K562 (cell line): ENCODE data around the gene RING1. TPM values are rescaled to one million over a fixed set of nuclear protein-coding genes. Genes with fewer than 3 reads are reported as not detected.

Experiments
- ATF1 ChIP-seq, 2 experiments: fragments of 450-650 bp in 1 of 2; IDR thresholded peaks; 2 replicates each; pipeline ENCODE4 v1.6.1; 2016; ENCODE audit warnings: missing compliant biosample characterization in 1 of 2, missing genetic modification characterization in 1 of 2
- ATF3 ChIP-seq, 2 experiments: fragments of 450-650 bp in 1 of 2; sonication (generic) in 1 of 2; formaldehyde crosslinking in 1 of 2; IDR thresholded peaks in 1 of 2; conservative IDR thresholded peaks in 1 of 2; 2 replicates each; pipeline versions ENCODE4 v1.6.1 to v1.8.1; 2016 to 2023; ENCODE audit warnings: mild to moderate bottlenecking in 2 of 2, moderate library complexity in 2 of 2, inconsistent platforms in 1 of 2, missing genetic modification reagents in 1 of 2
- BMI1 ChIP-seq: fragments of 150-350 bp; IDR thresholded peaks from 2 replicates; pipeline ENCODE4 v1.6.1; 2014; ENCODE audit warnings: low read length
- CBFA2T2 ChIP-seq: fragments of 450-650 bp; conservative IDR thresholded peaks from 2 replicates; pipeline ENCODE4 v1.6.1; 2017; ENCODE audit warnings: mild to moderate bottlenecking
- CBFA2T3 ChIP-seq: fragments of 450-650 bp; IDR thresholded peaks from 2 replicates; pipeline ENCODE4 v1.6.1; 2017
- HINFP ChIP-seq: fragments of 450-650 bp; conservative IDR thresholded peaks from 2 replicates; pipeline ENCODE4 v1.6.1; 2016; ENCODE audit warnings: missing genetic modification characterization, low read depth, mild to moderate bottlenecking, control low read depth, missing compliant biosample characterization
- HNRNPLL ChIP-seq: fragments of 200-400 bp; formaldehyde crosslinking; IDR thresholded peaks from 2 replicates; pipeline ENCODE4 v1.6.1; 2017; ENCODE audit warnings: low read length, low read depth, mild to moderate bottlenecking; ENCODE audit not compliant: poor library complexity, severe bottlenecking
- KLF16 ChIP-seq: IDR thresholded peaks from 2 replicates; pipeline ENCODE4 v1.6.1; 2016; ENCODE audit warnings: antibody characterized with exemption
- NFIX ChIP-seq: fragments of 250-450 bp; sonication (Bioruptor Pico); IDR thresholded peaks from 2 replicates; pipeline ENCODE4 v1.4.0; 2020; ENCODE audit warnings: low read depth, mild to moderate bottlenecking, moderate library complexity
- TFE3 ChIP-seq: fragments of 450-650 bp; formaldehyde crosslinking; IDR thresholded peaks from 2 replicates; pipeline ENCODE4 v1.4.0; 2020; ENCODE audit warnings: mild to moderate bottlenecking, mixed read lengths
- ZNF518B ChIP-seq: fragments of 250-450 bp; sonication (Bioruptor Pico); IDR thresholded peaks from 2 replicates; pipeline ENCODE4 v1.5.0; 2021; ENCODE audit warnings: mild to moderate bottlenecking, moderate library complexity
- ZNF668 ChIP-seq: fragments of 250-450 bp; sonication (Bioruptor Pico); IDR thresholded peaks from 2 replicates; pipeline ENCODE4 v1.8.0; 2022; ENCODE audit warnings: mild to moderate bottlenecking, inconsistent platforms
- polyA plus RNA-seq, 8 experiments: library from polyadenylated mRNA; depleted of rRNA in 4 of 8; stranded (reverse) in 5 of 8; unstranded in 3 of 8; fragments of >200 nt; fragmentation: Nextera tagmentation in 2 of 8; fragmentation: Illumina TruSeq in 1 of 8; extraction: Ambion mirVana in 2 of 8; extraction: Trizol in 1 of 8; gene quantifications; 2 replicates each; pipeline versions ENCODE4 v1.2.1 to v1.2.3, GENCODE V29; 2011 to 2014; ENCODE audit warnings: inconsistent platforms in 1 of 8, missing spikeins in 1 of 8
- total RNA-seq, 7 experiments: library from RNA; depleted of rRNA in 6 of 7; stranded (reverse); fragments of >200 nt in 6 of 7; fragmentation: Illumina TruSeq in 2 of 7; extraction: Trizol in 2 of 7; gene quantifications; 2 replicates each; pipeline versions ENCODE4 v1.2.1 to v1.2.3, GENCODE V29; 2011 to 2021; ENCODE audit warnings: low replicate concordance in 1 of 7
- TF ChIP-seq, protein P1 (sequence below): fragments of 250-450 bp; sonication (Bioruptor Pico); IDR thresholded peaks from 2 replicates; pipeline ENCODE4 v1.8.0; 2021; ENCODE audit warnings: borderline replicate concordance, mild to moderate bottlenecking, moderate library complexity; ENCODE audit not compliant: poor library complexity, severe bottlenecking
- TF ChIP-seq, protein P2 (sequence below): sonication (generic); formaldehyde crosslinking; IDR thresholded peaks from 2 replicates; pipeline ENCODE4 v1.5.0; 2020; ENCODE audit warnings: missing genetic modification reagents
- TF ChIP-seq, protein P3 (sequence below), 2 experiments: fragments of 450-650 bp; IDR thresholded peaks; 2 replicates each; pipeline ENCODE4 v1.6.1; 2016

RING1 gene
- total and polyA plus RNA-seq, 9 of the 15 experiments (the other 6 are each of a cell fraction or from before 2014, with no cell fraction given): 4.2 to 59.1 (median 36.9) TPM

- TF ChIP-seq HINFP (tag) (no peak), KLF16 (no peak), ATF3 (IDR thresholded peaks at IDR 0.05) (peak; percentile 57; the same call in 1 of the 2 replicates), ATF3 (CRISPR knock-in tag; conservative IDR thresholded peaks at IDR 0.05) (no peak), BMI1 (no peak), ZNF668 (CRISPR knock-in tag) (no peak), CBFA2T2 (peak; percentile 38), HNRNPLL (no peak), TFE3 (CRISPR knock-in tag) (peak; percentile 89), ATF1 (CRISPR knock-in tag; IDR thresholded peaks at IDR 0.05) (no peak), ATF1 (tag; IDR thresholded peaks at IDR 0.05) (peak; percentile 74), NFIX (CRISPR knock-in tag) (no peak), ZNF518B (CRISPR knock-in tag) (no peak), CBFA2T3 (peak; percentile 28; the same call in 1 of the 2 replicates)
- TF ChIP-seq, protein P1, sequence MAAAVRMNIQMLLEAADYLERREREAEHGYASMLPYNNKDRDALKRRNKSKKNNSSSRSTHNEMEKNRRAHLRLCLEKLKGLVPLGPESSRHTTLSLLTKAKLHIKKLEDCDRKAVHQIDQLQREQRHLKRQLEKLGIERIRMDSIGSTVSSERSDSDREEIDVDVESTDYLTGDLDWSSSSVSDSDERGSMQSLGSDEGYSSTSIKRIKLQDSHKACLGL (CRISPR knock-in tag): no peak
- TF ChIP-seq, protein P2, sequence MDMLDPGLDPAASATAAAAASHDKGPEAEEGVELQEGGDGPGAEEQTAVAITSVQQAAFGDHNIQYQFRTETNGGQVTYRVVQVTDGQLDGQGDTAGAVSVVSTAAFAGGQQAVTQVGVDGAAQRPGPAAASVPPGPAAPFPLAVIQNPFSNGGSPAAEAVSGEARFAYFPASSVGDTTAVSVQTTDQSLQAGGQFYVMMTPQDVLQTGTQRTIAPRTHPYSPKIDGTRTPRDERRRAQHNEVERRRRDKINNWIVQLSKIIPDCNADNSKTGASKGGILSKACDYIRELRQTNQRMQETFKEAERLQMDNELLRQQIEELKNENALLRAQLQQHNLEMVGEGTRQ (CRISPR knock-in tag): peak; percentile 53; the same call in 1 of the 2 replicates
- TF ChIP-seq, protein P3, sequence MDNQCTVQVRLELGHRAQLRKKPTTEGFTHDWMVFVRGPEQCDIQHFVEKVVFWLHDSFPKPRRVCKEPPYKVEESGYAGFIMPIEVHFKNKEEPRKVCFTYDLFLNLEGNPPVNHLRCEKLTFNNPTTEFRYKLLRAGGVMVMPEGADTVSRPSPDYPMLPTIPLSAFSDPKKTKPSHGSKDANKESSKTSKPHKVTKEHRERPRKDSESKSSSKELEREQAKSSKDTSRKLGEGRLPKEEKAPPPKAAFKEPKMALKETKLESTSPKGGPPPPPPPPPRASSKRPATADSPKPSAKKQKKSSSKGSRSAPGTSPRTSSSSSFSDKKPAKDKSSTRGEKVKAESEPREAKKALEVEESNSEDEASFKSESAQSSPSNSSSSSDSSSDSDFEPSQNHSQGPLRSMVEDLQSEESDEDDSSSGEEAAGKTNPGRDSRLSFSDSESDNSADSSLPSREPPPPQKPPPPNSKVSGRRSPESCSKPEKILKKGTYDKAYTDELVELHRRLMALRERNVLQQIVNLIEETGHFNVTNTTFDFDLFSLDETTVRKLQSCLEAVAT (IDR thresholded peaks at IDR 0.05): no peak
These were observed 43.5 kb upstream of the RING1 start (continued) for GRCh38 chr6:33164665-33165373.
